Central memory CD4-positive, alpha-beta T cell (primary cell): ENCODE measurements around the gene THOP1.

Experiments used
- DNase-seq: peaks from one replicate; pipeline ENCODE4 v3.0.0; 2022
- total RNA-seq, 3 experiments: gene quantifications; one replicate each; lab custom pipeline; 2026; lab: John Stamatoyannopoulos, UW

THOP1 gene
- 23.9 to 115 (median 32.5) reads per million in 3 experiments for total RNA-seq

- peak; percentile 98 for DNase-seq
These were observed at the start of gene THOP1 for GRCh38 chr19:2785244-2785997. THOP1 (plus strand) TSS chr19:2785503; CDS start chr19:2785663, 160 bp downstream.

GRCh38 chr19:2736550-2737190, 48.6 kb upstream of the THOP1 start:
- no peak for DNase-seq

- peak; percentile 97 for DNase-seq
These were observed 45.5 kb upstream of the THOP1 start, which contains the start of gene SLC39A3 for GRCh38 chr19:2739602-2740313. SLC39A3 (minus strand) TSS chr19:2740017; CDS start chr19:2737257, 2,760 bp downstream.

- no peak for DNase-seq
These were observed 45.0 kb upstream of the THOP1 start for GRCh38 chr19:2740314-2740656.

GRCh38 chr19:2743099-2743498, 42.2 kb upstream of the THOP1 start:
- no peak for DNase-seq

- no peak for DNase-seq
These were observed 41.2 kb upstream of the THOP1 start for GRCh38 chr19:2744113-2744512.

- DNase-seq: no peak
These were observed 38.0 kb upstream of the THOP1 start for GRCh38 chr19:2747349-2747748.

- DNase-seq: no peak
These were observed 34.4 kb upstream of the THOP1 start for GRCh38 chr19:2750808-2751437.

- DNase-seq: no peak
These were observed 33.9 kb upstream of the THOP1 start for GRCh38 chr19:2751438-2751830.

GRCh38 chr19:2754659-2755447, 30.4 kb upstream of the THOP1 start:
- no peak for DNase-seq

- DNase-seq: no peak
These were observed 29.9 kb upstream of the THOP1 start for GRCh38 chr19:2755448-2755705.

GRCh38 chr19:2755811-2756210, 29.5 kb upstream of the THOP1 start:
- DNase-seq: no peak

GRCh38 chr19:2756477-2756876, 28.8 kb upstream of the THOP1 start:
- no peak for DNase-seq

GRCh38 chr19:2756921-2757881, 28.1 kb upstream of the THOP1 start:
- no peak for DNase-seq

GRCh38 chr19:2758601-2759313, 26.5 kb upstream of the THOP1 start:
- DNase-seq: no peak

GRCh38 chr19:2759362-2759761, 25.9 kb upstream of the THOP1 start:
- no peak for DNase-seq

- DNase-seq: no peak
These were observed 25.3 kb upstream of the THOP1 start for GRCh38 chr19:2759965-2760364.

- DNase-seq: no peak
These were observed 24.0 kb upstream of the THOP1 start for GRCh38 chr19:2761309-2761677.

- DNase-seq: no peak
These were observed 23.2 kb upstream of the THOP1 start for GRCh38 chr19:2761876-2762782.
